C4-2B (cell line): ENCODE measurements around the gene CEP85L.

Source experiments
- H3K27ac ChIP-seq: fragments of 450-650 bp; 2 replicates; pipeline ENCODE4 v1.5.1; 2017
- ZFX ChIP-seq: fragments of 450-650 bp; IDR thresholded peaks from 2 replicates; pipeline ENCODE4 v1.6.1; 2017
- TF ChIP-seq, protein P1 (sequence below): fragments of 450-650 bp; conservative IDR thresholded peaks from 2 replicates; pipeline ENCODE4 v1.5.1; 2017; ENCODE audit warnings: mild to moderate bottlenecking

The CEP85L gene

GRCh38 chr6:118672678-118673077 is 21.3 kb upstream of the CEP85L start:
- TF ChIP-seq, protein P1, sequence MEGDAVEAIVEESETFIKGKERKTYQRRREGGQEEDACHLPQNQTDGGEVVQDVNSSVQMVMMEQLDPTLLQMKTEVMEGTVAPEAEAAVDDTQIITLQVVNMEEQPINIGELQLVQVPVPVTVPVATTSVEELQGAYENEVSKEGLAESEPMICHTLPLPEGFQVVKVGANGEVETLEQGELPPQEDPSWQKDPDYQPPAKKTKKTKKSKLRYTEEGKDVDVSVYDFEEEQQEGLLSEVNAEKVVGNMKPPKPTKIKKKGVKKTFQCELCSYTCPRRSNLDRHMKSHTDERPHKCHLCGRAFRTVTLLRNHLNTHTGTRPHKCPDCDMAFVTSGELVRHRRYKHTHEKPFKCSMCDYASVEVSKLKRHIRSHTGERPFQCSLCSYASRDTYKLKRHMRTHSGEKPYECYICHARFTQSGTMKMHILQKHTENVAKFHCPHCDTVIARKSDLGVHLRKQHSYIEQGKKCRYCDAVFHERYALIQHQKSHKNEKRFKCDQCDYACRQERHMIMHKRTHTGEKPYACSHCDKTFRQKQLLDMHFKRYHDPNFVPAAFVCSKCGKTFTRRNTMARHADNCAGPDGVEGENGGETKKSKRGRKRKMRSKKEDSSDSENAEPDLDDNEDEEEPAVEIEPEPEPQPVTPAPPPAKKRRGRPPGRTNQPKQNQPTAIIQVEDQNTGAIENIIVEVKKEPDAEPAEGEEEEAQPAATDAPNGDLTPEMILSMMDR: no peak
- TF ChIP-seq ZFX: no peak
- no peak overlapping the region for H3K27ac ChIP-seq

GRCh38 chr6:118669561-118669960 is 18.2 kb upstream of the CEP85L start:
- H3K27ac ChIP-seq: no peak overlapping the region

GRCh38 chr6:118668761-118669385 is 17.5 kb upstream of the CEP85L start:
- TF ChIP-seq ZFX: no peak
- TF ChIP-seq, protein P1: no peak
- H3K27ac ChIP-seq: no peak overlapping the region

More at GRCh38 chr6:118669561-118669960, 18.2 kb upstream of the CEP85L start:
- TF ChIP-seq ZFX: no peak
- TF ChIP-seq, protein P1: no peak

DNA sequence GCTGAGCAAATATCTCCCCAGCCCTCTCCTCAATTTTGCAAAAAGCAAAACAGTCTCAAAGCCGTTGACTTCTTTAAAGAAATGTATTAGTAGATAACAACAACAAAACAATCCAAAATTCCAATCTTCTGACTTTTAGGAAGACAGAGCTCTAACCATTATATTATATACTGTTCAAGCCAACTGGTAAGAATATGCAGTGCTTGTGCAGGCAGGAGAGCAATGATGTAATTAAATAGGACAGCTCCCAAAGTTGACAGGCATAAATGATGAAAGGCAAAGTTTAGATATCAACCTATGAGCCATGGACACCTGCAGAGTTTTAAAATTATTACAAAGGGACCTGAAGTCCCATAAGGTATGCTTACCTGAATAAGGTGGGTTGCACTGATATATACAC is 16.6 kb upstream of the CEP85L start:
- no peak for TF ChIP-seq ZFX
- TF ChIP-seq, protein P1: no peak
- no peak overlapping the region for H3K27ac ChIP-seq

GRCh38 chr6:118665011-118665410 is 13.6 kb upstream of the CEP85L start:
- TF ChIP-seq, protein P1: no peak
- TF ChIP-seq ZFX: no peak
- no peak overlapping the region for H3K27ac ChIP-seq

GRCh38 chr6:118663993-118664985 is 12.9 kb upstream of the CEP85L start:
- TF ChIP-seq, protein P1: no peak
- TF ChIP-seq ZFX: no peak

GRCh38 chr6:118661831-118662230 is 10.4 kb upstream of the CEP85L start:
- H3K27ac ChIP-seq: no peak overlapping the region
- TF ChIP-seq, protein P1: no peak
- no peak for TF ChIP-seq ZFX

More at GRCh38 chr6:118663993-118664985, 12.9 kb upstream of the CEP85L start:
- H3K27ac ChIP-seq: no peak overlapping the region
